HepG2 (cell line): Measurements from ENCODE around the gene NEK5. TPM values are rescaled to one million over a fixed set of nuclear protein-coding genes. Genes with fewer than 3 reads are reported as not detected.

Experiments
- ATAC-seq: fragments of 200-7000 bp; cut with Tn5 transposase; 3 replicates; pipeline ENCODE4 v1.9.1; 2020; ENCODE audit warnings: mild to moderate bottlenecking, moderate library complexity
- BruUV-seq: library from RNA; stranded (reverse); fragments of 400-500 nt; replicated peaks from 2 replicates; lab custom pipeline; 2021; lab: Mats Ljungman, UMichigan
- CTCF ChIA-PET: fragments of 300-600 bp; formaldehyde crosslinking; extraction: SDS; loops from one replicate; lab custom pipeline; 2021; ENCODE audit warnings: low total read pairs, inconsistent platforms, low intra/inter-chr PET ratio; lab: Yijun Ruan, JAX
- POLR2A ChIA-PET: fragments of 350-600 bp; sonication (Branson Sonifier 250); formaldehyde crosslinking; loops from one replicate; lab custom pipeline; 2020; ENCODE audit warnings: antibody characterized with exemption, inconsistent platforms; lab: Yijun Ruan, JAX
- DNase-seq: peaks from one replicate; pipeline ENCODE4 v3.0.0-alpha.2; 2015; ENCODE audit warnings: low spot score
- FAIRE-seq: peaks from 3 replicates; lab custom pipeline; 2011; peaks lifted over from hg19 to GRCh38; lab: Jason Lieb, UNC
- H2AFZ ChIP-seq: one replicate; pipeline ENCODE4 v1.6.1; 2011; ENCODE audit warnings: low read length, inconsistent platforms
- H3K27ac ChIP-seq: fragments of 300-600 bp; 3 replicates; pipeline ENCODE4 v1.8.0; 2011; ENCODE audit warnings: mixed run types, mild to moderate bottlenecking, mixed read lengths, low read length, inconsistent platforms; ENCODE audit not compliant: insufficient read depth; ENCODE audit errors: extremely low read length
- H3K27me3 ChIP-seq, 2 experiments: fragments of 200-600 bp in 1 of 2; 2 replicates in 1 of 2; 3 replicates in 1 of 2; pipeline versions ENCODE4 v1.6.0 to v1.8.0; 2011; ENCODE audit warnings: low read length in 2 of 2, mild to moderate bottlenecking in 2 of 2, moderate library complexity in 2 of 2, inconsistent platforms in 1 of 2; ENCODE audit not compliant: insufficient read depth in 2 of 2, control insufficient read depth in 1 of 2
- H3K36me3 ChIP-seq, 2 experiments: fragments of 200-600 bp in 1 of 2; replicated peaks in 1 of 2; 2 replicates in 1 of 2; 3 replicates in 1 of 2; pipeline versions ENCODE4 v1.5.1 to v1.8.0; 2011; ENCODE audit warnings: low read length in 2 of 2, inconsistent platforms in 1 of 2; ENCODE audit not compliant: insufficient read depth in 2 of 2, control insufficient read depth in 1 of 2
- H3K4me1 ChIP-seq: 2 replicates; pipeline ENCODE4 v1.5.1; 2012; ENCODE audit warnings: low read length, inconsistent platforms; ENCODE audit not compliant: insufficient read depth
- H3K4me2 ChIP-seq: 2 replicates; pipeline ENCODE4 v1.6.0; 2011; ENCODE audit warnings: low read depth, low read length, inconsistent platforms
- H3K4me3 ChIP-seq, 3 experiments: fragments of 200-600 bp in 1 of 3; sonication (generic), shearing (Covaris generic) in 1 of 3; replicated peaks in 1 of 3; 2 replicates each; pipeline ENCODE4 v1.5.1; 2011 to 2016; ENCODE audit warnings: low read length in 3 of 3, inconsistent platforms in 2 of 3, low read depth in 2 of 3, mild to moderate bottlenecking in 2 of 3, control low read depth in 1 of 3, mixed read lengths in 1 of 3; ENCODE audit not compliant: insufficient read depth in 1 of 3
- H3K79me2 ChIP-seq: one replicate; pipeline ENCODE4 v1.6.1; 2011; ENCODE audit warnings: low read length, inconsistent platforms; ENCODE audit not compliant: insufficient read depth
- H3K9ac ChIP-seq: 2 replicates; pipeline ENCODE4 v1.6.0; 2011; ENCODE audit warnings: mild to moderate bottlenecking, low read depth, low read length, inconsistent platforms; ENCODE audit not compliant: insufficient read depth
- H3K9me3 ChIP-seq: 2 replicates; pipeline ENCODE4 v1.5.1; 2012; ENCODE audit warnings: mild to moderate bottlenecking, low read length
- H4K20me1 ChIP-seq: 2 replicates; pipeline ENCODE4 v1.6.0; 2011; ENCODE audit warnings: inconsistent platforms, mild to moderate bottlenecking, low read length, moderate library complexity; ENCODE audit not compliant: insufficient read depth
- CEBPG ChIP-seq: IDR thresholded peaks from 2 replicates; pipeline ENCODE4 v1.6.1; 2016
- ELF4 ChIP-seq: sonication (generic); formaldehyde crosslinking; IDR thresholded peaks from 2 replicates; pipeline ENCODE4 v1.5.0; 2020; ENCODE audit warnings: missing genetic modification reagents, mild to moderate bottlenecking, moderate library complexity, borderline replicate concordance
- FOSL1 ChIP-seq: sonication (generic); formaldehyde crosslinking; IDR thresholded peaks from 2 replicates; pipeline ENCODE4 v1.9.0; 2021; ENCODE audit warnings: missing genetic modification reagents, borderline replicate concordance
- HOXA7 ChIP-seq: sonication (generic); formaldehyde crosslinking; IDR thresholded peaks from 2 replicates; pipeline ENCODE4 v1.8.1; 2022; ENCODE audit warnings: mild to moderate bottlenecking, missing genetic modification reagents, moderate library complexity
- KLF16 ChIP-seq, 2 experiments: sonication (generic) in 1 of 2; formaldehyde crosslinking in 1 of 2; IDR thresholded peaks; 2 replicates each; pipeline versions ENCODE4 v1.6.1 to v1.8.0; 2016 to 2023; ENCODE audit warnings: missing genetic modification reagents in 2 of 2, missing compliant biosample characterization in 1 of 2
- MXD1 ChIP-seq: sonication (generic); formaldehyde crosslinking; IDR thresholded peaks from 2 replicates; pipeline ENCODE4 v1.4.0; 2020; ENCODE audit warnings: mild to moderate bottlenecking, missing genetic modification reagents
- NONO ChIP-seq, 2 experiments: fragments of 450-650 bp in 1 of 2; sonication (generic) in 1 of 2; formaldehyde crosslinking in 1 of 2; IDR thresholded peaks in 1 of 2; conservative IDR thresholded peaks in 1 of 2; 2 replicates each; pipeline versions ENCODE4 v1.6.1 to v1.8.0; 2017 to 2022; ENCODE audit warnings: mild to moderate bottlenecking in 1 of 2, missing genetic modification reagents in 1 of 2, moderate library complexity in 1 of 2
- RCOR2 ChIP-seq: IDR thresholded peaks from 2 replicates; pipeline ENCODE4 v1.6.1; 2016; ENCODE audit warnings: missing biosample characterization, missing genetic modification reagents
- SP140L ChIP-seq: sonication (generic); formaldehyde crosslinking; IDR thresholded peaks from 2 replicates; pipeline ENCODE4 v1.4.0; 2020; ENCODE audit warnings: missing genetic modification reagents, borderline replicate concordance
- ZNF782 ChIP-seq: sonication (generic); formaldehyde crosslinking; IDR thresholded peaks from 2 replicates; pipeline ENCODE4 v1.4.0; 2020; ENCODE audit warnings: missing genetic modification reagents, mild to moderate bottlenecking, borderline replicate concordance
- ZNF841 ChIP-seq: sonication (generic); formaldehyde crosslinking; IDR thresholded peaks from 2 replicates; pipeline ENCODE4 v1.8.1; 2023; ENCODE audit warnings: missing genetic modification reagents, borderline replicate concordance
- in situ Hi-C: cut with HindIII; loops from 2 replicates; pipeline ENCODE4 v1.10.0; 2017; ENCODE audit warnings: low pct_unique_long_range_greater_than_20kb; ENCODE audit not compliant: extremely low pct_ligation_motif_present
- intact Hi-C: fragments of 100-400 bp; cut with micrococcal nuclease; formaldehyde crosslinking; loops from one replicate; pipeline ENCODE4 v1.10.0; 2022; ENCODE audit not compliant: unreplicated experiment
- polyA plus RNA-seq, 8 experiments: library from polyadenylated mRNA; depleted of rRNA in 3 of 8; stranded (reverse) in 7 of 8; unstranded in 1 of 8; fragments of >200 nt; fragmentation: Illumina TruSeq in 4 of 8; extraction: Trizol in 4 of 8; gene quantifications; 2 replicates each; pipeline versions ENCODE4 v1.2.1 to v1.2.3, GENCODE V29; 2011 to 2016; ENCODE audit warnings: low read depth in 4 of 8, missing spikeins in 1 of 8, mixed read lengths in 1 of 8; ENCODE audit not compliant: insufficient read depth in 1 of 8
- total RNA-seq, 5 experiments: library from RNA; depleted of rRNA; stranded (reverse); fragments of >200 nt; fragmentation: Illumina TruSeq; extraction: Trizol; gene quantifications; 2 replicates each; pipeline ENCODE4 v1.2.3, GENCODE V29; 2016; ENCODE audit warnings: low read depth in 1 of 5
- TF ChIP-seq, protein P1 (sequence below): sonication (generic); formaldehyde crosslinking; IDR thresholded peaks from 2 replicates; pipeline ENCODE4 v1.5.0; 2020; ENCODE audit warnings: mild to moderate bottlenecking, missing genetic modification reagents
- TF ChIP-seq, protein P2 (sequence below), 2 experiments: sonication (generic) in 1 of 2; formaldehyde crosslinking in 1 of 2; IDR thresholded peaks; 2 replicates each; pipeline versions ENCODE4 v1.4.0 to v1.6.1; 2016 to 2020; ENCODE audit warnings: borderline replicate concordance in 1 of 2, low read depth in 1 of 2, mild to moderate bottlenecking in 1 of 2, missing genetic modification reagents in 1 of 2
- TF ChIP-seq, protein P3 (sequence below): IDR thresholded peaks from 2 replicates; pipeline ENCODE4 v1.6.1; 2016; ENCODE audit warnings: missing compliant biosample characterization, missing genetic modification reagents, borderline replicate concordance

NEK5 gene
- total and polyA plus RNA-seq, 2 of the 13 experiments (the other 11 are each of a cell fraction or from before 2014, with no cell fraction given), result 0.12 to 0.22 TPM

- intact Hi-C loops (no loop called here), in situ Hi-C loops (no loop called here)
- no peaks in the 10 kb centered on the region for H3K27me3 ChIP-seq
- CTCF ChIA-PET, result no interaction called here
- no peak overlapping the region for H3K4me3 ChIP-seq
- H3K36me3 ChIP-seq, result peaks cover 10 to 40% of the 10 kb centered on the region in 2 experiments
- no peak overlapping the region for H3K4me2 ChIP-seq
- peaks cover 14% of the 10 kb centered on the region for H3K4me1 ChIP-seq
- H3K27ac ChIP-seq, result no peak overlapping the region
- ATAC-seq (no peak), FAIRE-seq (no peak), DNase-seq (no peak)
- H3K9me3 ChIP-seq, result no peaks in the 10 kb centered on the region
- H3K9ac ChIP-seq, result no peak overlapping the region
- H2AFZ ChIP-seq, result no peak overlapping the region
- POLR2A ChIA-PET, result no interaction called here
- no peaks in the 10 kb centered on the region for H3K79me2 ChIP-seq
- H4K20me1 ChIP-seq, result no peaks in the 10 kb centered on the region
- TF ChIP-seq SP140L, result no peak
- TF ChIP-seq ZNF782 (CRISPR knock-in tag), result no peak
- TF ChIP-seq FOSL1 (CRISPR knock-in tag), result no peak
- no peak for TF ChIP-seq KLF16 (CRISPR knock-in tag; IDR thresholded peaks at IDR 0.05)
- TF ChIP-seq, protein P1, sequence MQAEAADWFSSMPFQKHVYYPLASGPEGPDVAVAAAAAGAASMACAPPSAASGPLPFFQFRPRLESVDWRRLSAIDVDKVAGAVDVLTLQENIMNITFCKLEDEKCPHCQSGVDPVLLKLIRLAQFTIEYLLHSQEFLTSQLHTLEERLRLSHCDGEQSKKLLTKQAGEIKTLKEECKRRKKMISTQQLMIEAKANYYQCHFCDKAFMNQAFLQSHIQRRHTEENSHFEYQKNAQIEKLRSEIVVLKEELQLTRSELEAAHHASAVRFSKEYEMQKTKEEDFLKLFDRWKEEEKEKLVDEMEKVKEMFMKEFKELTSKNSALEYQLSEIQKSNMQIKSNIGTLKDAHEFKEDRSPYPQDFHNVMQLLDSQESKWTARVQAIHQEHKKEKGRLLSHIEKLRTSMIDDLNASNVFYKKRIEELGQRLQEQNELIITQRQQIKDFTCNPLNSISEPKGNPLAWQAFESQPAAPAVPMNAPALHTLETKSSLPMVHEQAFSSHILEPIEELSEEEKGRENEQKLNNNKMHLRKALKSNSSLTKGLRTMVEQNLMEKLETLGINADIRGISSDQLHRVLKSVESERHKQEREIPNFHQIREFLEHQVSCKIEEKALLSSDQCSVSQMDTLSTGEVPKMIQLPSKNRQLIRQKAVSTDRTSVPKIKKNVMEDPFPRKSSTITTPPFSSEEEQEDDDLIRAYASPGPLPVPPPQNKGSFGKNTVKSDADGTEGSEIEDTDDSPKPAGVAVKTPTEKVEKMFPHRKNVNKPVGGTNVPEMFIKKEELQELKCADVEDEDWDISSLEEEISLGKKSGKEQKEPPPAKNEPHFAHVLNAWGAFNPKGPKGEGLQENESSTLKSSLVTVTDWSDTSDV (CRISPR knock-in tag), result no peak
- no peak for TF ChIP-seq RCOR2 (CRISPR knock-in tag)
- TF ChIP-seq, protein P2, sequence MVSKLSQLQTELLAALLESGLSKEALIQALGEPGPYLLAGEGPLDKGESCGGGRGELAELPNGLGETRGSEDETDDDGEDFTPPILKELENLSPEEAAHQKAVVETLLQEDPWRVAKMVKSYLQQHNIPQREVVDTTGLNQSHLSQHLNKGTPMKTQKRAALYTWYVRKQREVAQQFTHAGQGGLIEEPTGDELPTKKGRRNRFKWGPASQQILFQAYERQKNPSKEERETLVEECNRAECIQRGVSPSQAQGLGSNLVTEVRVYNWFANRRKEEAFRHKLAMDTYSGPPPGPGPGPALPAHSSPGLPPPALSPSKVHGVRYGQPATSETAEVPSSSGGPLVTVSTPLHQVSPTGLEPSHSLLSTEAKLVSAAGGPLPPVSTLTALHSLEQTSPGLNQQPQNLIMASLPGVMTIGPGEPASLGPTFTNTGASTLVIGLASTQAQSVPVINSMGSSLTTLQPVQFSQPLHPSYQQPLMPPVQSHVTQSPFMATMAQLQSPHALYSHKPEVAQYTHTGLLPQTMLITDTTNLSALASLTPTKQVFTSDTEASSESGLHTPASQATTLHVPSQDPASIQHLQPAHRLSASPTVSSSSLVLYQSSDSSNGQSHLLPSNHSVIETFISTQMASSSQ (IDR thresholded peaks at IDR 0.05; ENCODE audit: low read depth), result no peak
- TF ChIP-seq, protein P2 (CRISPR knock-in tag; IDR thresholded peaks at IDR 0.05; ENCODE audit: borderline replicate concordance), result no peak
- TF ChIP-seq NONO (IDR thresholded peaks at IDR 0.05), result no peak
- TF ChIP-seq NONO (CRISPR knock-in tag; conservative IDR thresholded peaks at IDR 0.05), result no peak
- no peak for TF ChIP-seq MXD1
- TF ChIP-seq, protein P3, sequence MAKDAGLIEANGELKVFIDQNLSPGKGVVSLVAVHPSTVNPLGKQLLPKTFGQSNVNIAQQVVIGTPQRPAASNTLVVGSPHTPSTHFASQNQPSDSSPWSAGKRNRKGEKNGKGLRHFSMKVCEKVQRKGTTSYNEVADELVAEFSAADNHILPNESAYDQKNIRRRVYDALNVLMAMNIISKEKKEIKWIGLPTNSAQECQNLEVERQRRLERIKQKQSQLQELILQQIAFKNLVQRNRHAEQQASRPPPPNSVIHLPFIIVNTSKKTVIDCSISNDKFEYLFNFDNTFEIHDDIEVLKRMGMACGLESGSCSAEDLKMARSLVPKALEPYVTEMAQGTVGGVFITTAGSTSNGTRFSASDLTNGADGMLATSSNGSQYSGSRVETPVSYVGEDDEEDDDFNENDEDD, result no peak
- TF ChIP-seq HOXA7 (CRISPR knock-in tag), result no peak
- TF ChIP-seq CEBPG (CRISPR knock-in tag), result no peak
- TF ChIP-seq ZNF841, result no peak
- TF ChIP-seq ELF4, result no peak
- no TSS peak for BruUV-seq
These were observed 1.8 kb upstream of the NEK5 start for GRCh38 chr13:52130641-52131040.
